KMS-11 (cell line): ENCODE data around the gene HTRA3.

ENCODE experiments used
- H2AFZ ChIP-seq: fragments of 200-600 bp; sonication (generic); 2 replicates; pipeline ENCODE4 v1.6.1; 2016; ENCODE audit warnings: antibody characterized with exemption, mixed run types, low read depth
- H3K27ac ChIP-seq: fragments of 200-600 bp; sonication (generic); 2 replicates; pipeline ENCODE4 v1.6.1; 2016; ENCODE audit warnings: mild to moderate bottlenecking, mixed run types
- H3K27me3 ChIP-seq: fragments of 200-600 bp; sonication (generic); 2 replicates; pipeline ENCODE4 v1.6.1; 2017; ENCODE audit warnings: mild to moderate bottlenecking, low read depth, mixed run types, moderate library complexity; ENCODE audit not compliant: insufficient read depth
- H3K36me3 ChIP-seq: fragments of 200-600 bp; sonication (generic); 2 replicates; pipeline ENCODE4 v1.6.1; 2017; ENCODE audit warnings: mild to moderate bottlenecking, mixed run types; ENCODE audit not compliant: insufficient read depth
- H3K4me1 ChIP-seq: fragments of 200-600 bp; sonication (generic); 2 replicates; pipeline ENCODE4 v1.6.1; 2016; ENCODE audit warnings: mild to moderate bottlenecking, low read depth, mixed run types; ENCODE audit not compliant: poor library complexity, severe bottlenecking
- H3K4me2 ChIP-seq: fragments of 200-600 bp; sonication (generic); 2 replicates; pipeline ENCODE4 v1.7.0; 2016; ENCODE audit warnings: mild to moderate bottlenecking, mixed run types
- H3K4me3 ChIP-seq: fragments of 200-600 bp; sonication (generic); IDR thresholded peaks from 2 replicates; pipeline ENCODE4 v1.6.1; 2017; ENCODE audit warnings: low read depth, low read length, mixed read lengths; ENCODE audit not compliant: insufficient read depth
- H3K79me2 ChIP-seq: fragments of 200-600 bp; sonication (generic); 2 replicates; pipeline ENCODE4 v1.6.1; 2016; ENCODE audit warnings: low read depth, mixed run types; ENCODE audit not compliant: insufficient read depth
- H3K9ac ChIP-seq: fragments of 200-600 bp; sonication (generic); 2 replicates; pipeline ENCODE4 v1.6.1; 2016; ENCODE audit warnings: mild to moderate bottlenecking, mixed run types
- H4K20me1 ChIP-seq: fragments of 200-600 bp; sonication (generic); 2 replicates; pipeline ENCODE4 v1.6.1; 2016; ENCODE audit warnings: mild to moderate bottlenecking, mixed run types; ENCODE audit not compliant: insufficient read depth
- CTCF ChIP-seq: fragments of 200-600 bp; sonication (generic); conservative IDR thresholded peaks from 2 replicates; pipeline ENCODE4 v1.6.1; 2017; ENCODE audit warnings: low read depth, mild to moderate bottlenecking, antibody characterized with exemption, low read length, moderate library complexity, mixed read lengths

Gene HTRA3

GRCh38 chr4:8282134-8282641 lies 12.6 kb downstream of the HTRA3 start:
- Histone ChIP-seq H2AFZ (no peak overlapping the region), H3K9ac (no peak overlapping the region), H3K27ac (no peak overlapping the region), H3K79me2 (no peaks in the 10 kb centered on the region), H3K36me3 (no peaks in the 10 kb centered on the region), H3K4me3 (no peak overlapping the region), H3K27me3 (no peaks in the 10 kb centered on the region), H4K20me1 (no peaks in the 10 kb centered on the region), H3K4me1 (no peaks in the 10 kb centered on the region), H3K4me2 (no peak overlapping the region)
- no peak for TF ChIP-seq CTCF

GRCh38 chr4:8282742-8283141 lies 13.2 kb downstream of the HTRA3 start:
- Histone ChIP-seq H3K9ac (no peak overlapping the region), H3K4me3 (no peak overlapping the region), H4K20me1 (no peaks in the 10 kb centered on the region), H3K27me3 (no peaks in the 10 kb centered on the region), H2AFZ (no peak overlapping the region), H3K4me2 (no peak overlapping the region), H3K79me2 (no peaks in the 10 kb centered on the region), H3K27ac (no peak overlapping the region), H3K36me3 (no peaks in the 10 kb centered on the region), H3K4me1 (no peaks in the 10 kb centered on the region)
- no peak for TF ChIP-seq CTCF

GRCh38 chr4:8283161-8283560 lies 13.6 kb downstream of the HTRA3 start:
- H2AFZ ChIP-seq, result no peak overlapping the region
- no peaks in the 10 kb centered on the region for H3K79me2 ChIP-seq
- H3K4me1 ChIP-seq, result no peaks in the 10 kb centered on the region
- no peak for TF ChIP-seq CTCF
- H4K20me1 ChIP-seq, result no peaks in the 10 kb centered on the region
- no peaks in the 10 kb centered on the region for H3K27me3 ChIP-seq
- no peaks in the 10 kb centered on the region for H3K36me3 ChIP-seq
- H3K27ac ChIP-seq, result no peak overlapping the region
- H3K9ac ChIP-seq, result no peak overlapping the region
- H3K4me3 ChIP-seq, result no peak overlapping the region
- H3K4me2 ChIP-seq, result no peak overlapping the region

- no peaks in the 10 kb centered on the region for H4K20me1 ChIP-seq
- no peaks in the 10 kb centered on the region for H3K4me1 ChIP-seq
- no peak overlapping the region for H3K4me3 ChIP-seq
- no peak overlapping the region for H3K4me2 ChIP-seq
- H2AFZ ChIP-seq, result no peak overlapping the region
- no peaks in the 10 kb centered on the region for H3K79me2 ChIP-seq
- no peaks in the 10 kb centered on the region for H3K27me3 ChIP-seq
- no peak overlapping the region for H3K27ac ChIP-seq
- no peak overlapping the region for H3K9ac ChIP-seq
- H3K36me3 ChIP-seq, result no peaks in the 10 kb centered on the region
- TF ChIP-seq CTCF, result no peak
These were observed 14.1 kb downstream of the HTRA3 start for GRCh38 chr4:8283631-8284121.
